GM18519 (cell line): ENCODE results near the gene AKR1D1.

Source experiments
- ATAC-seq: cut with Tn5 transposase; IDR thresholded peaks from one replicate; pipeline ENCODE4 v1.9.1; 2021; ENCODE audit warnings: mild to moderate bottlenecking, moderate library complexity; ENCODE audit not compliant: unreplicated experiment, low FRiP score

Gene AKR1D1

DNA sequence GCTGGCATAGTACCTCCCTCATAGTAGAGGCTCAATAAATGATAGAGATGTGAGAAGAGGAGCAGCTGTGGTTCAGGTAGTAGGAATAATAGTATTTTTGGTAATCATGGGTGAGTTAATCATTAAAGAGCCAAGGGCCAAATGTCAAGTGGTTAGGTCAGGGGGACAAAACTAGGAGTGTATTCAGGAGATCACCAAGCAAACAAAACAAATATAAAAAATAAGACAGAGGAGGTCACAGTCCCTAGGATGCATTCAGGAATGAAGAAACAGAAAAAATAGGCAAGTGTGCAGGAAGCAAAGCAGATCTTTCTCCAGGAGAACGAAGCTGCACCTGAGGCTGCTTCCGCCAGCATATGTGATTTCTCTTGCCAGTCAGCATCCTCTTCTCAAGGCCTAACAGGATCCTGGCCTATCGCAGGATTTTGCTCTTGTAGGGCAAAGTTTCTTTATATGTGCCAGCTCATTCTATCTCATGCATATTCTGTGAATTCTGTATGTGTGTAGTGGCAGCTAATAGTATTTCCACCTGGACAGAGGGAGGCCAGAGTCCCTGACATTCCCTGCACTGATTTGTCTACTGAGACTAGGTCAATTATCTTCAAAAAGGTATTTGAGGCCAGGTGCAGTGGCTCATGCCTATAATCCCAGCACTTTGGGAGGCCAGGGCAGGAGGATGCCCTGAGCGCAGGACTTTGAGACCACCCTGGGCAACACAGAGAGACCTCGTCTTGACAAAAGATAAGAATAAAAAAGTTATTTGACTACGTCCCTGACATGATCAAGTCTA lies 82.7 kb downstream of the AKR1D1 start:
- no peak for ATAC-seq

DNA sequence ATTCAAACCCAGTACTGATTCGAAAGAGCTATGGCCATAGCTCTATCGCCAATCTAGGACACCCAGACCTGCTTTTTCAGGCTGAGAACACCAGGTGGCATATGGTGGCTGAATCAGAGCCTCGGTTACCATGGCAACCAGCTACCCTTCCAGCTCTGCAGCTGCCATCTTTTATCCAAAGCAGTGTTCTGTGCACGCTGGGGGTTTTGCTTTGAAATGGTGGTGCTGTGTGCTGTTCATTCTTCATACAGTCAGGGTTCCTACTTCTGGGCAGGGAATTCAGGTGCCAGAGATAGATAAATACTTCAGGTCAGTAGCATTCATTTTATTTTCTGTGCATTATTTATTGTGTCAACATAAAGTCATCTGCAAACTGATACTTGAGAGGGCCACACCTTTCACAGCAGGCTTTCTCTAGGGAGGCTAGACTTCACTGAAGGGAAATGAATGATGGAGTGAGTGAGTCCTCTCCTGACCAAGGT lies 85.4 kb downstream of the AKR1D1 start:
- ATAC-seq: peak; percentile 100

DNA sequence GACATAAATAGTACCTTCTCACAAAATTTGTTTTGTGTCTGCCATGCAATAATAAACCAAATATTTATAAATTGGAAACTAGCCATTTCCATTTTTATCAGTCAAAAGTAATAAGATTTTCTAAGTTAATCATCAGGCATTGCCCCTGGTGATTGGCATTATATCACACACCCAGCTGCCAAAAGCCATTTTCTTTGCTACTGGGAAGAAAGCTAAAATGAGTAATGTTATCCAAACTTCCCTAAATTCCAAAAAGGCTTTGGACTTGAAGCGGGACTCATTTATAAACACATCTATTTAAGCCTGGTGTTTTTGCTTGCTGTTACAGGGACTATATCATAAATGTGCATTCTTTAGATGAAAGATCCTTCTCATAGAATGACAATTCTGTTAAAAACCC lies 86.0 kb downstream of the AKR1D1 start:
- no peak for ATAC-seq

DNA sequence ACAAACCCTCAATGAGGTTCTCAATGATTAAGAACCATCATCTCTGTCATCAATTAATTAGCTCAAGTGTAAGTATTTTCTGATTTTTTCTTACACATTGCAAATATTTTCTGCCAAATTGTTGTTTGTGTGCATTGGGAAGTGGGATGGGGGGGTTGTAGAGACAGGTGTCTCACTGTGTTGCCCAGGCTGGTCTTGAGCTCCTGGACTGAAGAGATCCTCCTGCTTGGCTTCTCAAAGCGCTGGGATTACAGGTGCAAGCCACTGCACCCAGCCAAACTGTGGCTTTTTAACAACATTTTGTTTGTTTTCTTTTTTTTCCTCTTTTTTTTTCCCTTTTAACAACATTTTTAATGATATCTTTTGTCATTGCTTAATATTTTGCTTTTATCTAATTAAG lies 87.5 kb downstream of the AKR1D1 start:
- ATAC-seq: no peak

DNA sequence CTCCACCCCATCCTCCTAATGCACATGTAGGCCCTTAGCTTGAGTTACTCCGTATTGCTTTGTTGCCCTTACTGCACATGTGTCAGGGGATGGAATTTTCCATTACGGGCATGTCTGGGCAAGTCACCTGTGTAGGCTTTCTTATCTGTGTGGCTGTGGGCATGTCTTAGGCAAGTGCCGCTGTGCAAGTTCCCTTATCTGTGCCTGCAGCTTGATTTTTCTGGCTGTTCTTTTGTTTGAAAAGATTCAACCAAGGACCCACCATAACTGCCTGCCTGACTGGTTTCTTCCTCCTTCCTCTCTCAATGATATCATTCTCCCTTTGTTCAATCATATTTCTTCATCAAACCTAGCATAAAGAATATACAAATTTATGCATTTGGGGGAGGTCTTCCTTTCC lies 88.5 kb downstream of the AKR1D1 start:
- no peak for ATAC-seq

DNA sequence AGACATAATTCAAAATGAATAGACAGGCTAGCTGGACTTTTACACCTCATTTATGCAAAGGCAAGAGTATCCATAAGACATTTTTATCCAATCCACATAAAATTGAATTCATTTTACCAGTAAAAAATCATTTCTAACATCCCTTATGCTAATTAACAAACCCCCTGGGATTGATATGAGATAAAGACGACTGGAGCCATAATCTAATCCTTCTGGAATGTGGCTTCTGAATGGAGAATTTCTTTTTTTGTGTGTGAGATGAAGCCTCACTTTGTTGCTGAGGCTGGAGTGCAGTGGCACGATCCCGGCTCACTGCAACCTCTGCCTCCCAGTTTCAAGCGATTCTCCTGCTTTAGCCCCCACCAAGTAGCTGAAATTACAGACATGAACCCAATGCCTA lies 90.4 kb downstream of the AKR1D1 start:
- no peak for ATAC-seq

DNA sequence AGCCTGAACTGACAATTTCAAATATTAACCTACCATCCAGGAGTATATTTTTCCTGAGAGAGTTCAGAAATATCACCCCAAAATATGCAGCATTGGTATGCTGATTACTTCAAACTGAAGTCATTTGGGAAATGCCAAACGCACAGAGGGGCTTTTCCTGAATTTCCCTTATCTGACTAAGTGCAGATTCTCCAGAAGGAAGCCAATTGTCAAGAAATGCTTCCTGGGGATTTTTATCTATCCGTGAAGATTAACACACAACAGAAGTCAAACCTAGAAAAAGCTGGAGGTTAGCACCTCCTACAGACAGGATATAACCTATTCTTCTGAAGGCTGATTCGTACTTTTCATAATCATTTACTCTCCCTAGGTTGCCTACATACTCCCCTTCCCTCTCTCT lies 91.0 kb downstream of the AKR1D1 start:
- no peak for ATAC-seq

DNA sequence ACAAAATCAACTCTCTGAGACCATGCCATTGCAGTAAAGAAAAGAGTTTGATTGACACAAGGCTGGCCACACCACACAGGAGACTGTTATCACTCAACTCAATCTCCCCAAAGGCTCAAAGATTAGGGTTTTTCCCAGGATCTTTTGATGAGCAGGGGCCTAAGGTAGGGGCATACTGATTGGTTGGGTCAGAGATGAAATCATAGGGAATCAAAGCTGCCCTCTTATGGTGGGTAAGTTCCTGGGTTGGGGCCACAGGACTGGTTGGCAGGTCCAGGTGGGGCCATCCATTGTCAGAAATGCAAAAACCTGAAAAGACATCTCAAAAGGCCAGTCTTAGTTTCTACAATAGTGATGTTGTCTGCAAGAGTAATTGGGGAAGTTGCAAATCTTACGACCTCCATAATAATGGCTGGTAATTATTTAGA lies 91.6 kb downstream of the AKR1D1 start:
- no peak for ATAC-seq
